ENCODE data around the gene DUOXA1. TPM values are rescaled to one million over a fixed set of nuclear protein-coding genes. Genes with fewer than 3 reads are reported as not detected.
"Not testable (repeated sequence)": the region's sequence is repeated elsewhere in the genome, so short reads cannot be mapped to it uniquely, and the experiment has no call there.

Gene DUOXA1
- polyA plus RNA-seq, 3 donors: 0.16 to 0.22 (median 0.21) TPM

GRCh38 chr15:45115312-45115820 lies 14.3 kb downstream of the DUOXA1 start:
- no peak for DNase-seq (ENCODE audit: low read depth in 3 of 3, low spot score in 2 of 3)

- DNase-seq (ENCODE audit: low read depth in 3 of 3, low spot score in 2 of 3): no peak
These were observed 15.0 kb downstream of the DUOXA1 start for GRCh38 chr15:45114751-45115085.

DNA sequence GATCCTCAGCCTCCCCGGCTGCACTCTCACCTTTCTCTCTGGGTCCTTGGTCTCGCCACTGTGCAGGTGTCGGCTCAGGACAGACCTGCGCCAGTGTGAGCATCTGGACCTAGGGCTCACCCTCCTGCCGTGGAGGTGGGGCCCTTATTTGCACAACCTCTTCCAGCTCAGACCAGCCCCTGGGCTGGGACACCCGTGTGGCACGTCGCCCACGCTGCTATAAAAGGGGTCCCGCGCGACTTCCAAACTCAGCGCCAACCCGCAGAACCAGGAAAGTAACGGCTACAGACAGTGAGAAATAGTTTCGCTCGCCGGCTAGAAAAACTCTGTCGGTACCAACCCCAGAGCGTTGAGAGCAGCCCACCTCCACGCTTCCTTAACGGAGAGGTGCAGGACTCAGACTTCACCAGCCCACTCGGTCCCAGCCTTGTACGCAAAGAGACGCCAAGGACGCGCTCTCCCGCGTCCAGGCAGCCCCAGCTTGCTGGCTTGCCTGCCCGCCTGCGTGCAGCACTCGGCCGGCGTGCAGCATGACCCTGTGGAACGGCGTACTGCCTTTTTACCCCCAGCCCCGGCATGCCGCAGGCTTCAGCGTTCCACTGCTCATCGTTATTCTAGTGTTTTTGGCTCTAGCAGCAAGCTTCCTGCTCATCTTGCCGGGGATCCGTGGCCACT lies 15.5 kb downstream of the DUOXA1 start, which contains the start of the genes DUOX2 and DUOXA2:
Gene DUOX2, minus strand, starts transcription at position 97 of the 675 bp plus-strand sequence. CDS start 761 bp downstream, outside the sequence.
Gene DUOXA2, plus strand, starts transcription at position 251 of the 675 bp plus-strand sequence. Its CDS starts 280 bp downstream, at position 531.
- no peak for DNase-seq (ENCODE audit: low read depth in 3 of 3, low spot score in 2 of 3)

GRCh38 chr15:45113380-45113990 lies 16.2 kb downstream of the DUOXA1 start:
- no peak for DNase-seq (ENCODE audit: low read depth in 3 of 3, low spot score in 2 of 3)

DNA sequence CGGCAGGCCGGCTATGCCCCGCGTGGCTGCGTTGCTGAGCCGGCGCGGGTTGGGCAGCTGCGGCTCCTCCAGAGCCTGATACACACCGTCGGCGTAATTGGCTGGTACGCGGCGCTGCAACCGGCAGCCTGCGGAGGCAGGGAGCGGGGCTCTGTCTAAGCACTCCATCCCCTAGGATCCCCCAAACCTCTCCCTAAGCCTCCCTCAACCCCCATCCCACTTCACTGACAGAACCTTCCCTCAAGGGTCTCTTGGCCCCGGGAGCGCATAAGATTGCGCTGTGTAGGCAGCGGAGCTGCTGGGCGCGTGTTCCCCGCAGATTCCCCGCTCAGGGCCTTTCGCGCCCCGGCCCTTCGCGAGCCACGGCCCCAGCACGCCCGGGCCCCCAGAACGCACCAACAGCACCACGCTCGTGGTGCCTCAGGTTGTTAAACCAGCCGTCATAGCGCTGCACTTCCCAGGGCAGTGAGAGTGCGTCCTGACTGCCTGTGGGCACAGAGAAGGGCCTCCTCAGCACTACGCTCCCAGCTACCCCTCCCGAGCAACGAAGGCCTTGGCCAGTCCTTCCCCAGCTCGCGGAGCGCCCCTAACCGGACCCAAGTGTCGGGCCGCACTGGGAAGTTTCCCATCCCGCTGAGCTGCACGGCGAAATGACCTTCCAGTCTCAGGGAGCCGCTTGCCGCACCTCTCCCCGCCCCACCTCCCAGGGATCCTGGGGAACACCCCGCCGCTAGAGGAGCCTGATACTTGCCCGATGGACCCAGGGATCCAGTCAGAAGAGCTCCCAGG lies 16.9 kb downstream of the DUOXA1 start:
- DNase-seq (ENCODE audit: low read depth in 3 of 3, low spot score in 2 of 3): no peak

GRCh38 chr15:45112143-45112590 lies 17.5 kb downstream of the DUOXA1 start:
- DNase-seq (ENCODE audit: low read depth in 3 of 3, low spot score in 2 of 3): no peak

DNA sequence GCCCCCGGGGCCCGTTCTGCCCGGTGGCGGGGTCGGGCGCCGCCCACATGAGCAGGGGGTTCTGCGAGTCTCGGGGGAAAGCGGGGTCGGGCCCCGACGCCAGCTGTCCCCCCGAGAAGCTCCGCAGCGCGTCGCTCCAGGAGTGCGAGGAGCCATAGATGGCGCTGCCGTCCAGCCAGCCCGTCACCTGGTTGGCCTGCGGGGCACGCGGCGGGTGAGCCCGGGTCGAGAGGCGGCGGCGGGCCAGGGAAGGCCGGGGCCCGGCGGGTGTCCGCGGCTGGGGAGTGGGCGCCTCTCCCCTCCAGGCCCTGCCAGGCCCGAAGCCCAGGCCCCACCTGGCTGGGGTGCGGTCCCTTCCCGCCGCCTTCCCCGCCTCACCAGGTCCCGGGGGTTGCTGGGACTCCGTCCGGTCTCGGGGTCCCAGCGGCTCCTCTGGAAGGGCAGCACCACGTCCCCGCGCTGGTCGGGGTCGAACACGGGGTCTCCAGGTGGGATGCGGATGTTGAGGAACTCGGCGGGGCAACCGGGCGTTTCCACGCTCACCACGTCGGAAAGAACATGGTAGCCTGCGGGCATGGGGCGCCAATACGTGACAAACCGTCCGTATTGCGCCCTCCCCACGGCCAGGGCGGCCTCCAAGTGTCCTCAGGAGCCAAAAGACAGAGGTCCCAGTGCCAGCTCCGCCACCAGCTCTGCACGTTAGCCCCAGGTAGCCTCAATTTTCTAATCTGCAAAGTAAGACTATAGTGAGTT lies 18.1 kb downstream of the DUOXA1 start:
- DNase-seq (ENCODE audit: low read depth in 3 of 3, low spot score in 2 of 3): no peak

DNA sequence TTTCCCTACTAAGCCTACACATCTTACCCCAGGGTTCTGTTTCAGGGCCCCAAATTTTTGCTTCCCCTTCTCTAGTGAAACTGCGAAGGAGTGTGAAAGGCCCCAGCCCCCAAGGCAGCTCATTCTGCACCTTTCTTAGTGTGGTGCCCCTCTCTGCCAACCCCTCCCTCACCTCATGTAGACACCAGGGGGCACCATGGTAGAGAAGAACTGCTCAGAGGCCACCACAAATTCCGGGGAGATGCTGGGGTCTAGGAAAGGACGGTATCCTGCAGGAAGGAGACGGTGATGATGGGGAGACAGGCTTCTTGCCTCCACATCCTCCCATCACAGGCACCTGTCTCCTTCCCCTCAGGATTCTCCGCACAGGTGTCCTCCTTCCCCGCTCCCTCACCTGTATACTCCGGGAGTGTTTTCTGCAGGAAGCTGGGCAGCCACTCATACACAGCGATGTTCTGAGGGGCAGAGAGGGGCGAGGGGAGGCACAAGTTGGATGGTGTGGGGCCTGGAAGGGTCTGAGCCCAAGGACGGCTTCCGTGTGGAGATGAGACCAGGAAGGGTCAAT lies 19.3 kb downstream of the DUOXA1 start:
- no peak for DNase-seq (ENCODE audit: low read depth in 3 of 3, low spot score in 2 of 3)

- DNase-seq (ENCODE audit: low read depth in 3 of 3, low spot score in 2 of 3): no peak
These were observed 21.6 kb downstream of the DUOXA1 start for GRCh38 chr15:45107941-45108630.

DNA sequence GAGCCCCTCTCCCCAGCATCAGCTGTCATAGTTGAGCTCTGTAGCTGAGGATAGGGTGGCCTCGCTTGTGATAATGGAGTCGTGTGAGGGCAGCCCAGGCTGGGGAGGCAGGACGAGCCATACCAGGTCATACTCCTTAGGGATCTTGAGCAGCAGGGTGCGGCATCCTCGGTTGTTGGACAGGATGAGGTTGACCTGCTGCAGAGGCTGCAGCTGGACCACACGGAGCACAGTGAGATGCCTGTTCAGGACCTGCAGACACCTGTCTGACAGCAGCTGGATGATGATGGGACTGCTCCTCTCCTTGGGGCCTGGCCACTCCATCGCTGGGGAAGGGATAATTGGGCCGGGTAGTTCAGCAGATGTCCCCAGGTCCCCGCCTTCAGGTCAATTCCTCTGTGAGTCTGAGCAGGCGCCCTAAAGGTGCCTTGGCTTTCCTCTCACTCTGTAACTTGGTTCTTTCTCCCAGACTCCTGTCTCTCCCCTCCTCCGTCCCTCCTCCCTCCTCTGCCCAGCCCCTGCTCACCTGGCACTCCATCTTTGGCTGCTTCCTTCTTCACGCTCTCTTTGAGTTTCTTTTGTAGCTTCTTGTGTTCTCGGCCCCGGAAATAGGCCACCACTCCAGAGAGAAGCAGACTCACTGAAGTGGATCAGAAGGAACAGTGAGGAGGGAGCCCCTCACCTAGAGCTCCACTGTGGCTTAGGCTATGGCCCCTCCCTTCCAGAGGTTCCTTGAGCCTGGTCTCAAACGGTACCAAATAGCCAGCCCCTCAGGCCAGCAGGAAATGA lies 23.5 kb downstream of the DUOXA1 start:
- no peak for DNase-seq (ENCODE audit: low read depth in 3 of 3, low spot score in 2 of 3)

DNA sequence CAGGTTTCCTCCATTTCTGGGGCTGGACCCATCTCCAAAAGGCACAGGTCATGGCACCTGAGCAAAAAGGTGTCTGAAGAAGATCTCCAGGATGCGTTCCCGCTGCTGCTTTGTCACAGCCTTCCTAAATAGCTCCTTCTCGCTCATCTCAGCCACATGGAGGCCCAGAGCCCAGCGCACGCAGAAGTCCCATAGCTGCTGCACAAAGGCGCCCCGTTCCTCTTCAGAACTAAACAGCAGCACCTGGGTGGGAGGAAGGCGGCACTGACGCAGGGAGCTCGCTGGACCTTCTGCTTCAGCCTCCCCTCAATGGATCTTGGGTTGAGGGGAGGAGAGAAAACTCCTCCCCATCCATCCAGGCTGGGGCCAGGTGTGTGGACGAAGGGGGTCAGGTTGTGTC lies 24.1 kb downstream of the DUOXA1 start:
- DNase-seq (ENCODE audit: low read depth in 3 of 3, low spot score in 2 of 3): no peak

DNA sequence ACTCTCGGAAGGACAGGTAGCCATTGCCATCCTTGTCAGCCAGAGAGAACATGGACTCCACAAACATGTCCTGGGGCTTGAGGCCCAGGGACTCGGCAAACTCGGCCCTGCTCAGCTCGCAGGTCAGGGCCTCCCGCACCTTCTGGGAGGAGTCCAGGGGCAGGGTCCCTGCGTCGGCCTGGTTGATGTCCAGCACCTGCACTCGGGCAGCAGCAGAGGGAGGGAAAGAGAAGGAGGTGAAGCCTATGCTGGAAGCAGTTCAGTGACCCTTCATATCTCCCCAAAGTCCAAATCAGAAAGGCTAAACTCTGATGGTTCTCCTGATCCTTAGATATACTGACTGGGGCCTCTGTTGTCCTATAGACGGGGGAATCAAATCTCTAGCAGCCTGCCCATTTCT lies 25.5 kb downstream of the DUOXA1 start:
- DNase-seq (ENCODE audit: low read depth in 3 of 3, low spot score in 2 of 3): not testable (repeated sequence)

GRCh38 chr15:45102226-45102625 lies 27.5 kb downstream of the DUOXA1 start:
- DNase-seq (ENCODE audit: low read depth in 3 of 3, low spot score in 2 of 3): no peak

GRCh38 chr15:45101749-45102148 lies 27.9 kb downstream of the DUOXA1 start:
- no peak for DNase-seq (ENCODE audit: low read depth in 3 of 3, low spot score in 2 of 3)

DNA sequence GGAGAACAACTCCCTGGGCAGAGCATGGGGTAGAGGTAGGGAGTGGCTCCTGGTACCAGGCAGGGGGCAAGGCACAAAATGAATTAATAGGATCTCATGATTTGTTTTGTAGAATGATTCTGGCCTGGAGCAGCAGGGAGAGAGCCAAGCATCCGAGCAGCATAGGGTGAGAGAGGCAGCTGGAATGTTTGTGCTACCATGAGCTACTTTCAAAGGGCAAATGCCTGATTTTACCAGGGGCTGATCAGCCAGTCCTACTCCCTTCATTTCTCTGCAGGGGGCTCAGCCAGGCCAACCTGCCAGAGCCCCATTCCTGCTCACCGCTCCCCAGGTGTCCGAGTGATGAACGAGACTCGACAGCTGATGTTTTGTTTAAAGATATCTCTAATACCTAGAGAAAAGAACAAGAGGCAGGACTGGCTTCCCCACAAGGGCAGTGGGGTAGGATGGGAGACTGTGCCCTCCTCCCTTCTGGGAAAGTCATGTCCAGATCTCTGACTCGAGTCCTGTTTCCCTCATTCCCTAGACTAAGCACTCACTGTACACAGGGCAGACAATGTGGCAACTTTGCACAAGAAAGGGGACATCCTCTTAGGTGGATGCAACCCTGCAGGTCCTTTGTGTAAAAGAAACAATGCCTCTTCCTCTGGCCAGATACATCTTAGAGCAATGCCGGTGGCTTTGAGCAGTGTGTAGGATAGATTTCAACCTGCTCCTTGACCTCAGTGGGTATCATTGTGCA lies 28.6 kb downstream of the DUOXA1 start:
- DNase-seq (ENCODE audit: low read depth in 3 of 3, low spot score in 2 of 3): no peak

GRCh38 chr15:45099549-45100165 lies 30.0 kb downstream of the DUOXA1 start:
- no peak for DNase-seq (ENCODE audit: low read depth in 3 of 3, low spot score in 2 of 3)

- no peak for DNase-seq (ENCODE audit: low read depth in 3 of 3, low spot score in 2 of 3)
These were observed 32.2 kb downstream of the DUOXA1 start for GRCh38 chr15:45097466-45097865.

- DNase-seq (ENCODE audit: low read depth in 3 of 3, low spot score in 2 of 3): no peak
These were observed 34.0 kb downstream of the DUOXA1 start for GRCh38 chr15:45095661-45096060.
